Measurements from ENCODE around the gene APPBP2.
"Not testable (repeated sequence)": the region's sequence is repeated elsewhere in the genome, so short reads cannot be mapped to it uniquely, and the experiment has no call there.

Gene APPBP2

DNA sequence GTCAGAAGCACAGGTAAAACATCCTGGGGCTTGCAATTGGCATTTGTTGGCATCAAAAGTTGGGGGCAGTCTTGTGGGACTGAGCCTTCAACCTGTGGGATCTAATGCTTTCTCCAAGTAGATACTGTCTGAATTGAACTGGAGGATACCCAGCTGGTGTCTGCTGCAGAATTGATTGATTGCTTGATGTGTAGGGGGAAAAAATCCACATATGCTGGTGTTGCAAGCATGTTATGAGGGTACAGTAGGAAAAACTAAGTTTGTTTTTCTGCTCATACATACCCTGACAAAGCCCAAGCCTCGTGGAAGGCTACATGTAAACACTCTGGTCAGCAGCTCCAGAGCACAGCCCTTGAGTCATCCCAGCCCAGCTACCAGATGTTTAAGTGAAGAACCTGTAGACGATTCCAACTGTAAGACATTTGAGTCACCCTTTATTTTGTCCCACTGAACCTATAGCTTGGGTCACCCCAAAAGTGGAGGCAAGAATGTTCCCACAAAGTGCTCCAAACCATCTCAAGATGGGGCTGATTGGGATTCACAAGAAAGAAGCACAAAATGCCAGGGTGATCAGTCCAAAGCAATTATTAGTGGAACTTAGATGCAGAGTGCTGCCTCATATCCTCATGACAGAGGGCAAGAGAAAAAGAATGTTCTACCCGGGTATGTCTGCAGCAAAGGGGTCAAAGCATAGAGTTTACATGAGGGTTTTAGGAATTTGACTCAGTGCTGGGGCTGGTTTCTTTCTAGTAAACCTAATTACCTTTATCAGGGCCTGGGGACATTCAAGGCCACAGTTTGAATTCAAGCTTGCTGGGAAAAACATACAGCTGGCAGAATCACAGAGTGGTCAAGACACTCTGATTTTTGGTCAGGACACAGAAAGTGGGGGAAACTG, 9.6 kb upstream of the APPBP2 start:
- no peak for DNase-seq
- in situ Hi-C loops (cut with HindIII; ENCODE audit: low pct_ligation_motif_present, low pct_unique_long_range_greater_than_20kb, low sequenced_read_pairs), result no loop called here

GRCh38 chr17:60534613-60535157, 8.6 kb upstream of the APPBP2 start:
- peak; percentile 16 for DNase-seq
- in situ Hi-C loops (cut with HindIII; ENCODE audit: low pct_ligation_motif_present, low pct_unique_long_range_greater_than_20kb, low sequenced_read_pairs), result no loop called here

- DNase-seq, result no peak
- in situ Hi-C loops (cut with HindIII; ENCODE audit: low pct_ligation_motif_present, low pct_unique_long_range_greater_than_20kb, low sequenced_read_pairs), result no loop called here
These were observed 8.0 kb upstream of the APPBP2 start for GRCh38 chr17:60534010-60534555.

GRCh38 chr17:60529806-60530205, 3.8 kb upstream of the APPBP2 start:
- DNase-seq, result no peak

GRCh38 chr17:60528828-60529227, 2.8 kb upstream of the APPBP2 start:
- in situ Hi-C loops (cut with HindIII; ENCODE audit: low pct_ligation_motif_present, low pct_unique_long_range_greater_than_20kb, low sequenced_read_pairs), result no loop called here
- no peak for DNase-seq

More at GRCh38 chr17:60529806-60530205, 3.8 kb upstream of the APPBP2 start:
- in situ Hi-C loops (cut with HindIII; ENCODE audit: low pct_ligation_motif_present, low pct_unique_long_range_greater_than_20kb, low sequenced_read_pairs), result no loop called here

DNA sequence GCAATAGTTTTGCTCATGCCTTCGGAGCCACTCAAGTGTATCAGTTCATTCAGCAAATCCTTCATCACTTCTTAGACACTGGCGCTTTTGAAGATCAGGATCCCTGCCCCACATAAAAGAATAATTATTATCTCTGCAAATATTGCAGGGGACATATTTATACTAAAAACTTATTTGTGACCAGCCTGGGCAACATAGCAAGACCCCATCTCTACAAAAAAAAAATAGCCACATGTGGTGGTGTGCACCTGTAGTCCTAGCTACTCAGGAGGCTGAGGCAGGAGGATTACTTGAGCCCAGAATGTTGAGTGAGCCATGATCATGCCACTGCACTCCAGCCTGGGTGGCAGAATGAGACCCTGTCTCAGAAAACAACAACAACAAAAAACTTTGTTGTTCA, 1.7 kb upstream of the APPBP2 start:
- in situ Hi-C loops (cut with HindIII; ENCODE audit: low pct_ligation_motif_present, low pct_unique_long_range_greater_than_20kb, low sequenced_read_pairs), result no loop called here
- no peak for DNase-seq

DNA sequence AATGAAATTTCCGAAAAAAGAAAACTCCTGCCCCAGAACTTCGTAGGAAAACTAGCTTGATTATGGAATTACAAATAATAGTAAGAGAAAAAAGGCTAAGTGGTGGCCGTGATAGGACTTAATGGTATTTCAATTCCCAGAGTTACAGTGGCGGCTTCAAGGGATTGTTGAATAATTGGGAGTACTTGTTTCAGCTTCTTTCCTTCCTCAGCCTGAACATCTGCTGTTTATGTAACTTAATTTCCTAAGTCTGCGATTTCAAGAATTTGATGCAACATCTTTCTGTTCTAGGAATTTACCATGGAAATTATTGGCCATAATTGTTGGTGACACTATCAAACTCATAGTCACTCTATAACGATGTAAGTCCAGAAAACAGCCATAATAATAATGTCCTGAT, 684 bp upstream of the APPBP2 start:
- in situ Hi-C loops (cut with HindIII; ENCODE audit: low pct_ligation_motif_present, low pct_unique_long_range_greater_than_20kb, low sequenced_read_pairs), result no loop called here
- peak; percentile 44 for DNase-seq

- no peak for DNase-seq
- in situ Hi-C loops (cut with HindIII; ENCODE audit: low pct_ligation_motif_present, low pct_unique_long_range_greater_than_20kb, low sequenced_read_pairs), result no loop called here
These were observed 736 bp downstream of the APPBP2 start for GRCh38 chr17:60525328-60525684.

DNA sequence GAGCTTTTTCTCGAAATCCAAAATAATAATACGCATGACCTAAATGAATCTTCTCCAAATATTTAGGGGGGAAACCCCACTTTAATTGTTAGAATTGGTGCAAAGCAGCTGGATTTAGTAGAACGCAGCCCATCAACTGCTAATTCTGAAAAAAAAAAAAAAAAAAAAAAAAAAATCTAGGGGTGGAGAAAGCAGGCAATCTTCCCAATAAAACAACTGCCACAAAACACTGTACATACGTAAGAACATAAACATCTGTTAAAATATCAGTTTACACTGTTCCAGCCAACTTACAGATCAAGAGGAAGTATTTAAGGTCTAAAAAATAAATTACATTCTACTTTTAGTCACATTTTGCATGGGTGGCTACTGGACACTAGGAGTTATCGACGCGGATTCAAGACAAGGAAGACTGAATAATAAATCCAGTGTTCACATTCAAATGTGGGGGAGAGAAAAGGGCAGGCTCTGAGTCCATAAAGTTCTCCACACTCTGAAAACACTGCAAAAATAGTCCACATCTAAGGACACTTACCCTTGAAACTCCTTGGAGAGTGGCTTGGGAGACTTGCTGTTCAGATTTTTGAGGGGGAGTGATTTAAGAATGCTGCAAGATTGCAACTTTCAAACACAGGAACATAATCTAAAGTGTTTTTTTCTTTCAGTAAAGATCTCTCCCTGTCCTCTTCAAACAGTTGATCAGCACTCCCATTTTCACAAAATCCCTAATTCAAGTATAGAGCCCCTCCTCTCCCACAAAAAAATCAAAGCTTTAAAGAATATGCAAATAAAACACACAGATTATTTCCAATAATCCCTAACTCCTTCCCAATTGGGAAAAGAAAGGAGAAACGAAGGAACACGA, 1.3 kb downstream of the APPBP2 start:
- in situ Hi-C loops (cut with HindIII; ENCODE audit: low pct_ligation_motif_present, low pct_unique_long_range_greater_than_20kb, low sequenced_read_pairs), result no loop called here
- peak; percentile 35 for DNase-seq

- DNase-seq, result no peak
- in situ Hi-C loops (cut with HindIII; ENCODE audit: low pct_ligation_motif_present, low pct_unique_long_range_greater_than_20kb, low sequenced_read_pairs), result no loop called here
These were observed 2.2 kb downstream of the APPBP2 start for GRCh38 chr17:60523822-60524221.

GRCh38 chr17:60522889-60523626, 3.0 kb downstream of the APPBP2 start:
- no peak for DNase-seq
- in situ Hi-C loops (cut with HindIII; ENCODE audit: low pct_ligation_motif_present, low pct_unique_long_range_greater_than_20kb, low sequenced_read_pairs), result no loop called here

DNA sequence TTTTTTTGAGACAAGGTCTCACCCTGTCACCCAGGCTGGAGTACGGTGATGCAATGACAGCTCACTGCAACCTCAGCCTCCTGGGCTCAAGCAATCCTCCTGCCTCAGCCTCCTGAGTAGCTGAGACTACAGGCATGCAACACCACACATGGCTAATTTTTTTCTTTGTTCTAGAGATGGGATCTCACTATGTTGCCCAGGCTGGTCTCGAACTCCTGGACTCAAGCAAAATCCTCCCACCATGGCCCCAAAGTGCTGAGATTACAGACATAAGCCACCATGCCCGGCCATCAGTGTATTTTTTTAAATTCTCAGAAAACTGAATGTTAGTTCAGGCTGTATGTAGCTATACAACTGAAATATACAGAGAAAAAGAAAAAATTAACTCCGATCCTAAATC, 6.2 kb downstream of the APPBP2 start:
- no peak for DNase-seq
- in situ Hi-C loops (cut with HindIII; ENCODE audit: low pct_ligation_motif_present, low pct_unique_long_range_greater_than_20kb, low sequenced_read_pairs), result no loop called here

DNA sequence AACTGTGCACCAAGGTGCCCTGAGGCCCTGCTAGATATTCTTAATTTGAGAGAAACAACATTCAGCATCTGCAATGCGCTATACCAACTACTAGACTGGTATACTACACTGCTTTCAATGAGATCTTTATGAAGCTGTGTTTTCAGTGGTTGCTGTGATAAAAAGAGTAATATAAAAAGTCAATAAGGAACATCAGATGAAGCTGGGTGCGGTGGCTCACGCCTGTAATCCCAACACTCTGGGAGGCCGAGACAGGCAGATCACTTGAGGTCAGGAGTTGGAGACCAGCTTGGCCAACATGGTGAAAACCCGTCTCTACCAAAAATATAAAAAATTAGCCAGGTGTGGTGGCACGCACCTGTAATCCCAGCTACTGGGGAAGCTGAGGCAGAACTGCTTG, 10.4 kb downstream of the APPBP2 start:
- in situ Hi-C loops (cut with HindIII; ENCODE audit: low pct_ligation_motif_present, low pct_unique_long_range_greater_than_20kb, low sequenced_read_pairs); DNase-seq: not testable (repeated sequence)

DNA sequence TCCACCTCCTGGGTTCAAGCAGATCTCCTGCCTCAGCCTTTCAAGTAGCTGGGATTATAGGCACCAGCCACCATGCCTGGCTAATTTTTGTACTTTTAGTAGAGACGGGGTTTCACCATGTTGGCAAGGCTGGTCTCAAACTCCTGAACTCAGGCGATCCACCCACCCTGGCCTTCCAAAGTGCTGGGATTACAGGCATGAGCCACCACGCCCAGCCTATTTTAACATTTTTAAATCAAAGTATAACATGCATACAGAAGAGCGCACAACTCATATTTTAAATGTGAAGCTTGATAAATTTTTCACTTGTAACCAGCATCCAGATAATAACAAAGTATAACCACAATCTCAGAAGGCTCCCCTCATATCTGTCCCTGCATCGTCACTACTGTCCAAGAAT, 10.8 kb downstream of the APPBP2 start:
- in situ Hi-C loops (cut with HindIII; ENCODE audit: low pct_ligation_motif_present, low pct_unique_long_range_greater_than_20kb, low sequenced_read_pairs); DNase-seq: not testable (repeated sequence)

DNA sequence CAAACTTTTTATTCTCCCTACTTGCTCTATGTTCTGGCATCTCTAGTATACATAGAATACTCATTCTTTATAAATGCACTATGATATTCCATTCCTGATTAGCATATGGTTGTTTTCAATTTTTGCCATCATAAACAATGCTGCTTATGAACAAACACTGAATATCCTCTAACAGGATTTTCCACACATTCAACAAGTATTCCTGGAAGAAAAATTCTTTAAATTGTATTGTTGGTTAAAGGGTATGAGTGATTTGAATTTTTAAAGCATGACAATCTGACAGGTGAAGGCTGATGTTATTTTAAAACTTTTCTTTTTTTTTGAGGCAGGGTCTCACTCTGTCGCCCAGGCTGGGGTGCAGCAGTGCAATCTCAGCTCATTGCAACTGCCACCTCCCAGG, 11.5 kb downstream of the APPBP2 start:
- in situ Hi-C loops (cut with HindIII; ENCODE audit: low pct_ligation_motif_present, low pct_unique_long_range_greater_than_20kb, low sequenced_read_pairs), result no loop called here
- no peak for DNase-seq

- no peak for DNase-seq
- in situ Hi-C loops (cut with HindIII; ENCODE audit: low pct_ligation_motif_present, low pct_unique_long_range_greater_than_20kb, low sequenced_read_pairs), result no loop called here
These were observed 12.0 kb downstream of the APPBP2 start for GRCh38 chr17:60514053-60514452.

DNA sequence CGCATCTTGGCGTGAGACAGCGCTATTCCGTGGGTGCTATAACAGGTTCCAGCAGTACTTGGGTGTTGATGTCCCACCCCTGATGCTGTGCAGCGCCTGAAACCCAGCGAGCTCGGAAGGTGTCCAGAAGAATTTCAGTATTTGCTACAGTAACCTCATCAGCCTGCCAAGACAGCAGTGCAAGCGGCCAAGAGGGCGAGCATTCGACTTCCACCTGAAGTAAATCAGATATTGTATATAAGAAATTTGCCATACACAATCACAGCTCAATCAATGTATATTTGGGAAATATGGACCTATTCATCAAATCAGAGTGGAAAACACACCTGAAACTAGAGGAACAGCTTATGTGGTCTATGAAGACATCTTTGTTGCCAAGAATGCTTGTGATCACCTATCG, 13.0 kb downstream of the APPBP2 start:
- in situ Hi-C loops (cut with HindIII; ENCODE audit: low pct_ligation_motif_present, low pct_unique_long_range_greater_than_20kb, low sequenced_read_pairs), result no loop called here
- DNase-seq, result no peak

DNA sequence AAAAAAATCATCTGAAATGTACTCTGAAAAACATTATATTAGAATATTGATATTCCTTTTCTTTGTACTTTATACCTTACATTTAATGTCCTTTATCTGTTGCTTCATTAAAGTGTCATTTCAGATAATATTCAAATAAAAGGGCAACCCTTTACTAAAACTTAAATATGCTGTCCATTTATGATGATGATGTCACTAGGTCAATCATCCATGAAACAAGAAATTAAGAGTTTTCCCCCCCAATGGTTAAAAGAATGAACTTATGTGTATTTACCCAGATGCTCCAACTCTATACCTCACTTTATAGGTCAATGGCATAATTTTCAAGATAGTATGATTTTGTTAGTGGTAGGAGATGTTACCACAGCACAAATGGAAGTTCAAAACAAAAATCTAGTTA, 15.3 kb downstream of the APPBP2 start:
- in situ Hi-C loops (cut with HindIII; ENCODE audit: low pct_ligation_motif_present, low pct_unique_long_range_greater_than_20kb, low sequenced_read_pairs), result no loop called here
- DNase-seq, result no peak
